GM19043 (cell line): ENCODE data around the gene RAG1.
"Not testable (repeated sequence)": the region's sequence is repeated elsewhere in the genome, so short reads cannot be mapped to it uniquely, and the experiment has no call there.

Experiments
- ATAC-seq: cut with Tn5 transposase; IDR thresholded peaks from one replicate; pipeline ENCODE4 v1.9.1; 2021; ENCODE audit warnings: low read depth; ENCODE audit not compliant: unreplicated experiment

RAG1 gene

GRCh38 chr11:36567694-36568093 lies at the start of gene RAG1:
Gene RAG1, plus strand, starts transcription at chr11:36568007. Its CDS starts 5,298 bp downstream, at chr11:36573305.
- no peak for ATAC-seq

GRCh38 chr11:36530840-36531239 lies 37.0 kb upstream of the RAG1 start:
- no peak for ATAC-seq

- no peak for ATAC-seq
Measured at GRCh38 chr11:36532941-36533601, 34.7 kb upstream of the RAG1 start.

- no peak for ATAC-seq
Measured at GRCh38 chr11:36534276-36534840, 33.4 kb upstream of the RAG1 start.

GRCh38 chr11:36540998-36541397 lies 26.8 kb upstream of the RAG1 start:
- peak; percentile 98 for ATAC-seq

GRCh38 chr11:36550385-36551115 lies 17.3 kb upstream of the RAG1 start:
- ATAC-seq = no peak

GRCh38 chr11:36557390-36557789 lies 10.4 kb upstream of the RAG1 start:
- ATAC-seq = not testable (repeated sequence)

- no peak for ATAC-seq
Measured at GRCh38 chr11:36557991-36558390, 9.8 kb upstream of the RAG1 start.

- peak; percentile 88 for ATAC-seq
Measured at GRCh38 chr11:36558571-36559413, 9.0 kb upstream of the RAG1 start.

GRCh38 chr11:36564376-36565030 lies 3.3 kb upstream of the RAG1 start:
- ATAC-seq = peak; percentile 66

- ATAC-seq = no peak
Measured at GRCh38 chr11:36565031-36565610, 2.7 kb upstream of the RAG1 start.

- no peak for ATAC-seq
Measured at GRCh38 chr11:36566407-36567053, 1.3 kb upstream of the RAG1 start.

GRCh38 chr11:36569095-36569494 lies 1.3 kb downstream of the RAG1 start:
- ATAC-seq = no peak

- no peak for ATAC-seq
Measured at GRCh38 chr11:36574486-36574885, 6.7 kb downstream of the RAG1 start.

GRCh38 chr11:36577373-36577772 lies 9.6 kb downstream of the RAG1 start:
- no peak for ATAC-seq

- no peak for ATAC-seq
Measured at GRCh38 chr11:36577859-36578258, 10.1 kb downstream of the RAG1 start.

- no peak for ATAC-seq
Measured at GRCh38 chr11:36578458-36578857, 10.7 kb downstream of the RAG1 start.

GRCh38 chr11:36581536-36581935 lies 13.7 kb downstream of the RAG1 start:
- ATAC-seq = no peak

GRCh38 chr11:36583667-36584066 lies 15.9 kb downstream of the RAG1 start:
- ATAC-seq = no peak

- no peak for ATAC-seq
Measured at GRCh38 chr11:36586543-36586942, 18.7 kb downstream of the RAG1 start.
